Sigmoid colon (tissue), 7 donors: ENCODE measurements around the gene ERAL1. TPM values are rescaled to one million over a fixed set of nuclear protein-coding genes. Genes with fewer than 3 reads are reported as not detected.

Source experiments
- DNase-seq: peaks from one replicate; pipeline ENCODE4 v3.0.0-alpha.2; 2019
- H3K27ac ChIP-seq, 4 donors: fragments of 200-600 bp; sonication (generic); one replicate each; pipeline ENCODE4 v1.5.1; 2016 to 2019; ENCODE audit warnings: mild to moderate bottlenecking in 1 of 4
- H3K27me3 ChIP-seq, 3 donors: fragments of 200-600 bp; sonication (generic); one replicate each; pipeline ENCODE4 v1.5.1; 2019; ENCODE audit warnings: mild to moderate bottlenecking in 1 of 3
- H3K36me3 ChIP-seq, 4 donors: fragments of 200-600 bp; sonication (generic); one replicate each; pipeline ENCODE4 v1.5.1; 2016 to 2019
- H3K4me1 ChIP-seq, 4 donors: fragments of 200-600 bp; sonication (generic); one replicate each; pipeline ENCODE4 v1.5.1; 2017 to 2019
- H3K4me3 ChIP-seq, 4 donors: fragments of 200-600 bp; sonication (generic); one replicate each; pipeline ENCODE4 v1.5.1; 2017 to 2019; ENCODE audit warnings: mild to moderate bottlenecking in 2 of 4, moderate library complexity in 1 of 4
- H3K9me3 ChIP-seq, 4 donors: fragments of 200-600 bp in 3 of 4; sonication (generic) in 3 of 4; one replicate each; pipeline versions ENCODE4 v1.5.1 to v1.6.1; 2013 to 2019
- EP300 ChIP-seq, 4 donors: sonication (generic); formaldehyde crosslinking; IDR thresholded peaks; one replicate each; pipeline ENCODE4 v1.6.1; 2017; ENCODE audit warnings: antibody characterized with exemption in 4 of 4
- POLR2A ChIP-seq, 2 donors: fragments of 450-650 bp; IDR thresholded peaks; one replicate each; pipeline ENCODE4 v1.6.1; 2016; ENCODE audit warnings: antibody characterized with exemption in 2 of 2, mild to moderate bottlenecking in 2 of 2, moderate library complexity in 2 of 2
- POLR2AphosphoS5 ChIP-seq, 4 donors: sonication (generic); formaldehyde crosslinking; IDR thresholded peaks; one replicate each; pipeline ENCODE4 v1.6.1; 2017; ENCODE audit warnings: antibody characterized with exemption in 4 of 4
- WGBS, 2 donors: extraction: QIAGEN DNeasy Blood & Tissue Kit; methylation state at CpG; one replicate each; pipeline ENCODE4 v1.1.7; 2013; 5-methylcytosine and 5-hydroxymethylcytosine counted together
- intact Hi-C: fragments of 100-400 bp; cut with DNase I; formaldehyde crosslinking; loops from one replicate; pipeline ENCODE4 v1.15.1; 2023
- polyA plus RNA-seq, 3 donors: library from polyadenylated mRNA; stranded (reverse); fragments of 200-250 nt; gene quantifications; one replicate each; pipeline ENCODE4 v1.2.3, GENCODE V29; 2013
- total RNA-seq, 4 donors: library from RNA; depleted of rRNA; stranded (reverse); fragments of >200 nt; gene quantifications; one replicate each; pipeline ENCODE4 v1.1.0, GENCODE V29; 2016
- TF ChIP-seq, protein P1 (sequence below), 4 experiments: fragments of 450-650 bp in 3 of 4; fragments of 200-600 bp in 1 of 4; IDR thresholded peaks; one replicate each; pipeline ENCODE4 v1.5.1; 2016 to 2019; ENCODE audit warnings: antibody characterized with exemption in 4 of 4, mild to moderate bottlenecking in 3 of 4, moderate library complexity in 2 of 4
- donor health status: healthy with polysubstance abuse.
- donor health status: Bipolar disorder and iron deficiency.
- donor health status: healthy.

The ERAL1 gene
- total and polyA plus RNA-seq, 7 donors = 20.2 to 43.2 (median 34.6) TPM

DNA sequence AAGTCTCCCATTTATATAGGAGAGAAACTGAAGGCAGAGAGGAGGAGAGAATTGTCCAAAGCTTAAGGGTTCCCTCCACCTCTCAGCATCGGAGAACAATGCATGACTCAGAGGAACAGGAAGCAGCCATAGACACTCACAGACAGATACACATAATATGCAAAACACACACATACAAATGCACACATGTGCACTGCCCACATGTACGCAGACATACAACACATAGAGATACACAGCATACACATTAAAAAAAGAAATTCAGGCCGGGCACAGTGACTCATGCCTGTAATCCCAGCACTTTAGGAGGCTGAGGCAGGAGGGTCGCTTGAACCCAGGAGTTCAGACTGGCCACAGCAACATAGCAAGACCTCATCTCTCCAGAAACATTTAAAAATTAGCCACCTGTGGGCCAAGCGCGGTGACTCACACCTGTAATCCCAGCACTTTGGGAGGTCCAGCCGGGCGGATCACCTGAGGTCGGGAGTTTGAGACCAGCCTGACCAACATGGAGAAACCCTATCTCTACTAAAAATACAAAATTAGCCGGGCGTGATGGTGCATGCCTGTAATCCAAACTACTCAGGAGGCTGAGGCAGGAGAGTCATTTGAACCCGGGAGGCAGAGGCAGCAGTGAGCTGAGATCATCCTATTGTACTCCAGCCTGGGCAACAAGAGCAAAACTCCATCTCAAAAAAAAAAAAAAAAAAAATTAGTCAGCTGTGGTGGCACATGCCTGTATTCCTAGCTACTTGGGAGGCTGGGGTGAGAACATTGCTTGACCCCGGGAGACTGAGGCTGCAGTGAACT is 11.3 kb downstream of the ERAL1 start:
- TF ChIP-seq, protein P1, sequence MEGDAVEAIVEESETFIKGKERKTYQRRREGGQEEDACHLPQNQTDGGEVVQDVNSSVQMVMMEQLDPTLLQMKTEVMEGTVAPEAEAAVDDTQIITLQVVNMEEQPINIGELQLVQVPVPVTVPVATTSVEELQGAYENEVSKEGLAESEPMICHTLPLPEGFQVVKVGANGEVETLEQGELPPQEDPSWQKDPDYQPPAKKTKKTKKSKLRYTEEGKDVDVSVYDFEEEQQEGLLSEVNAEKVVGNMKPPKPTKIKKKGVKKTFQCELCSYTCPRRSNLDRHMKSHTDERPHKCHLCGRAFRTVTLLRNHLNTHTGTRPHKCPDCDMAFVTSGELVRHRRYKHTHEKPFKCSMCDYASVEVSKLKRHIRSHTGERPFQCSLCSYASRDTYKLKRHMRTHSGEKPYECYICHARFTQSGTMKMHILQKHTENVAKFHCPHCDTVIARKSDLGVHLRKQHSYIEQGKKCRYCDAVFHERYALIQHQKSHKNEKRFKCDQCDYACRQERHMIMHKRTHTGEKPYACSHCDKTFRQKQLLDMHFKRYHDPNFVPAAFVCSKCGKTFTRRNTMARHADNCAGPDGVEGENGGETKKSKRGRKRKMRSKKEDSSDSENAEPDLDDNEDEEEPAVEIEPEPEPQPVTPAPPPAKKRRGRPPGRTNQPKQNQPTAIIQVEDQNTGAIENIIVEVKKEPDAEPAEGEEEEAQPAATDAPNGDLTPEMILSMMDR (IDR thresholded peaks at IDR 0.05) = no peak
- TF ChIP-seq EP300 (IDR thresholded peaks at IDR 0.05) (no peak), POLR2A (IDR thresholded peaks at IDR 0.05) (no peak), POLR2AphosphoS5 (IDR thresholded peaks at IDR 0.05) (no peak)
- H3K27me3 ChIP-seq = no peaks in the 10 kb centered on the region
- no peaks in the 10 kb centered on the region for H3K4me1 ChIP-seq
- no peak for DNase-seq
- no peaks in the 10 kb centered on the region for H3K9me3 ChIP-seq
- 87 to 88% methylated on average over 13 of the region's 13 CpGs for whole genome bisulfite sequencing, 2 donors
- H3K4me3 ChIP-seq = no peak overlapping the region
- intact Hi-C loops = no loop called here
- H3K36me3 ChIP-seq = peaks cover 0 to 5% (median 0%) of the 10 kb centered on the region in 4 donors
- H3K27ac ChIP-seq = no peak overlapping the region

DNA sequence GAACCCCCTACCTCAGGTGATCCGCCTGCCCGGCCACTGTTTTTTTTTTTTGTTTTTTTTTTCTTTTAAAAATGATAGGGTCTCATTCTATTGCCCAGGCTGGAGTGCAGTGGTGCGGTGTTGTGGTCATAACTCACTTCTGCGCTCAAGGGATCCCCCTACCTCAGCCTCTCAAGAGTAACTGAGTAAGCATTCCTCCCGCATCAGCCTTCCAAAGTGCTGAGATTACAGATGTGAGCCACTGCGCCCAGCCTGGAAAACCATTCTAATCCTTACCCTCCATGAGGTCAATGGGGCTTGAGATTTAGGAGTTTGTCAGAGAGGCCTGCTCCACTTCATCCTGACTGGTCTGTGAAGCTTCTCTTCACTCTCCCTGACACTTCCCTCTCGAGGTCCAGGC is 12.5 kb downstream of the ERAL1 start:
- H3K4me3 ChIP-seq = no peak overlapping the region
- TF ChIP-seq EP300 (IDR thresholded peaks at IDR 0.05) (no peak), POLR2A (IDR thresholded peaks at IDR 0.05) (no peak), POLR2AphosphoS5 (IDR thresholded peaks at IDR 0.05) (no peak)
- TF ChIP-seq, protein P1 (IDR thresholded peaks at IDR 0.05) = no peak
- intact Hi-C loops = no loop called here
- H3K27me3 ChIP-seq = no peaks in the 10 kb centered on the region
- WGBS, 2 donors = 93 to 94% methylated on average over 7 of the region's 7 CpGs
- no peaks in the 10 kb centered on the region for H3K36me3 ChIP-seq
- no peaks in the 10 kb centered on the region for H3K4me1 ChIP-seq
- H3K27ac ChIP-seq = no peak overlapping the region
- H3K9me3 ChIP-seq = no peaks in the 10 kb centered on the region
- no peak for DNase-seq

DNA sequence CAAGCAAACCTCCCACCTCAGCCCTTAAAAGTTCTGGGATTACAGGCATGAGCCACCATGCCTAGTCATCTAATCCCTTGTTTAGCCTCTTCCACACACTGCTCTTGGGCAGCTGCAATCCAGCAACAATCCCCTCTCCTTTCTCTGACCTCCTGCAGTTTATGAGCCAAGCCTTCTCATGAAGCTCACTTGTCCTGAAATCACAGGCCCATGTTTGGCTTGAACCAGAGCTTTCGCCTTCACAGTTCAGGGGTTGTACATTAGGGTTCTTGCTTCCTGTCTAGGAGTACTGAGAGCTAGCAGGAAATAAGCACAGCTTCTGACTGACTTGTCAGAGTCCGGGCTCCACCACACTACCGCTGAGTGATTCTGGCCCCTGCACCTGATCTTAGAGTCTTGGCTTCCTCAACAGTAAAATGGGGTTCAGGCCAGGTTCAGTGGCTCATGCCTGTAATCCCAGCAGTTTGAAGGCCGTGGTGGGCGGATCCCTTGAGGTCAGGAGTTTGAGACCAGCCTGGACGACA is 16.3 kb downstream of the ERAL1 start:
- intact Hi-C loops = no loop called here
- WGBS, 2 donors = 62 to 83% methylated on average over 6 of the region's 6 CpGs
- DNase-seq = no peak
- TF ChIP-seq, protein P1 (IDR thresholded peaks at IDR 0.05) = no peak
- TF ChIP-seq POLR2A (IDR thresholded peaks at IDR 0.05) = no peak
- no peak for TF ChIP-seq EP300 (IDR thresholded peaks at IDR 0.05)
- TF ChIP-seq POLR2AphosphoS5 (IDR thresholded peaks at IDR 0.05) = no peak
- Histone ChIP-seq H3K9me3 (no peaks in the 10 kb centered on the region), H3K4me1 (no peaks in the 10 kb centered on the region), H3K36me3 (no peaks in the 10 kb centered on the region), H3K27ac (no peak overlapping the region), H3K27me3 (no peaks in the 10 kb centered on the region), H3K4me3 (no peak overlapping the region)

DNA sequence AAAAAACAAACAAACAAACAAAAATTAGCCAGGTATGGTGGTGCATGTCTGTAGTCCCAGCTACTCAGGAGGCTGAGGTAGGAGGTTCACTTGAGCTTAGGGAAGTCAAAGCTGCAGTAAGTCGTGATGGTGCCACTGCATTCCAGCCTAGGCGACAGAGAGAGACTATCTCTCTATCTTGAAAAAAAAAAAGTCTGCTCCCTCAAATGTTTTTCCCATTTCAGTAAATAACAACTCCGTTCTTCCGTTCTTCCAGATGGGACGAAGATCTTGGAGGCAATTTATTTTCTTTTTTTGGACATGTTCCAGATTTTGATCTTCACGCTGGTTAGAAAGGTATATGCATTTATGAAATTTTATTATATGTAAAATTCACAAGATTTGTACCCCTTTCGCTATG is 19.0 kb downstream of the ERAL1 start:
- Histone ChIP-seq H3K36me3 (peaks cover 0 to 10% (median 1%) of the 10 kb centered on the region in 4 donors), H3K4me1 (no peaks in the 10 kb centered on the region), H3K27ac (no peak overlapping the region), H3K4me3 (no peak overlapping the region), H3K9me3 (no peaks in the 10 kb centered on the region), H3K27me3 (no peaks in the 10 kb centered on the region)
- DNase-seq = no peak
- 90 to 94% methylated on average over 7 of the region's 7 CpGs for WGBS, 2 donors
- intact Hi-C loops = no loop called here
- TF ChIP-seq, protein P1 (IDR thresholded peaks at IDR 0.05) = no peak
- TF ChIP-seq POLR2A (IDR thresholded peaks at IDR 0.05) (no peak), EP300 (IDR thresholded peaks at IDR 0.05) (no peak), POLR2AphosphoS5 (IDR thresholded peaks at IDR 0.05) (no peak)
